Mononuclear cell (primary cell): ENCODE data around the gene MGAT3. TPM values are rescaled to one million over a fixed set of nuclear protein-coding genes. Genes with fewer than 3 reads are reported as not detected.

Source experiments
- H3K27me3 ChIP-seq: 2 replicates; pipeline ENCODE4 v1.6.0; 2011; ENCODE audit warnings: low read length, control low read depth; ENCODE audit not compliant: insufficient read depth
- H3K4me1 ChIP-seq: 2 replicates; pipeline ENCODE4 v1.5.1; 2011; ENCODE audit warnings: mild to moderate bottlenecking, low read length, control low read depth; ENCODE audit not compliant: insufficient read depth
- H3K4me3 ChIP-seq: 2 replicates; pipeline ENCODE4 v1.5.1; 2011; ENCODE audit warnings: mild to moderate bottlenecking, low read length, moderate library complexity
- H3K9me3 ChIP-seq: 2 replicates; pipeline ENCODE4 v1.5.1; 2011; ENCODE audit warnings: low read depth, mild to moderate bottlenecking, control low read depth, low read length
- total RNA-seq: library from RNA; depleted of rRNA; stranded (reverse); fragments of >200 nt; gene quantifications from one replicate; pipeline ENCODE4 v1.2.3, GENCODE V29; 2012

Gene MGAT3
- total RNA-seq, 1 donor = 0.21 TPM

DNA sequence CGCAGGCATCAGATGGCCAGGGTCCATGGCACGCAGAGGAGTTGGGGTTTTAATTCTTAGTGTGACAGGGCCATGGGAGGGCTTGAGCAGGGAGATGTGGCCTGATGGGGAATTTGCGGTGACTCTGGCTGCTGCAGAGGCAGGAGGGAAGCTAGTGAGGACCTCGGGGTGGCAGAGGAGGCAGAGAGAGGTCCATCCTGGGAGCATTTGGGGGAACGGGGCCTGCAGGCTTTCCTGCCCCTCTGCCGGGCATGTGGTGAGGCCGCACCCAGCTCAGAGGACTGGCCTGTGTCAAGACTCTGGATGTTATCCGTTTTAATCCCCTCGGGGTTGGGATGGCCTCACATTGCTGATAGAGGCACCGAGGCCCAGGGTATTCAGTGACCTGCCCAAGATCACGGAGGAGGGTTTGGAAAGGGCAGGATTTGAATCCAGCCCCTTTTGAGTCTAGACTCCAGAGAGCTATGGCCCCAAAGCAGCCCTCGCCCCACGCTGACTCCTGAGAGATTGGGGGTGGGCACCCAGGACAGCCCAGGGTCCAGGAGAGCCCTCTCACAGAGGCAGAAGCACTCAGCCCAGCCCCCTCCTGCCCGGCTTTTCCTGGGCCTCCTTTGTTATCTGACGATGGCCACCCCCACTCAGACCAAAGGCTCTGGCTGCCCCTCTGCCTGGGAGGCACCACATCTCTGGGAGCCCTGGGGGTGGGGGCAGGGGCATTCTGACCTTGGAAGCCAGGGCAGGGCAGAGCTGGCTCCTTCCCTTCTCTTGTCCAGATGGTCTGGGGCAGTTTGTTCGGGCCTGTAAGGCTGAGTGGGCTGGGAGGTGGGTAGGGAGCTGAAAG lies 13.9 kb downstream of the MGAT3 start:
- H3K4me3 ChIP-seq = no peak overlapping the region
- no peaks in the 10 kb centered on the region for H3K27me3 ChIP-seq
- no peaks in the 10 kb centered on the region for H3K9me3 ChIP-seq
- H3K4me1 ChIP-seq = peaks cover 39% of the 10 kb centered on the region

DNA sequence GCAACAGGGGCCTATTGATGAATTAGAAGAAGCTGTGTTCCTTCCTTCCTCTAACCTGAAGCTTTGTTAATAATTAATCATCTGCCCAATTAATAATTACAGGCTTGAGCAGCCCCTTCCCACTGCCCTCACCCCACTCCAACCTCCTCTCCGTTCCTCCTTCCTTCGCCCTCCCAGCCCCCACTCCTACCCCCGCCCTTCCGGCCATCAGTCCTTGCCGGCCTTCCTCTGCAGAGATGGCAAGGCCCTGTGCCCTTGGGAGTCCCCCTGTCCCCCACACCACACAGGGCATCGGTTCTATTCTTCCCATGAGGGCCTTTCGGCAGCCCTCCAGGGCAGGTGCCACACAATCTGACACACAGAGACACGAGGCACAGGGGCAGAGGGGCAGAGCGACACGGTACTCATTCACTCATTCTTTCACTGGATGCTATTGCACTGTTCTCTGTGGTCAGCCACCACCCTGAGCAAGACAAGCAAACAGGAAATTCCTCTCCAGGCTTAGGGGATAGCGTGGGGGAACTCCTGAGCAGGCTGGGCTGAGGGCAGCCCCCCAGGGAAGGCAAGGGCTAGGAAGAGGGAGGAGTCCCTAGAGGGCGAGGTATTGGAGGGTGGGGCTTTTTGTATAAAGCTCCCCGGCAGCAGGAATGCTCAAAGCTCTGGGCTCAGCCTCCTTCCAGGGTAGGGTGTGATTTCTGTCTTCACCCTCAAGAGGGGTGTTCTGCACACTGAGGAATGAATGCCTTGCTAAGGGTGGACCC lies 14.7 kb downstream of the MGAT3 start:
- Histone ChIP-seq H3K4me3 (no peak overlapping the region), H3K27me3 (no peaks in the 10 kb centered on the region), H3K4me1 (peaks cover 39% of the 10 kb centered on the region), H3K9me3 (no peaks in the 10 kb centered on the region)

DNA sequence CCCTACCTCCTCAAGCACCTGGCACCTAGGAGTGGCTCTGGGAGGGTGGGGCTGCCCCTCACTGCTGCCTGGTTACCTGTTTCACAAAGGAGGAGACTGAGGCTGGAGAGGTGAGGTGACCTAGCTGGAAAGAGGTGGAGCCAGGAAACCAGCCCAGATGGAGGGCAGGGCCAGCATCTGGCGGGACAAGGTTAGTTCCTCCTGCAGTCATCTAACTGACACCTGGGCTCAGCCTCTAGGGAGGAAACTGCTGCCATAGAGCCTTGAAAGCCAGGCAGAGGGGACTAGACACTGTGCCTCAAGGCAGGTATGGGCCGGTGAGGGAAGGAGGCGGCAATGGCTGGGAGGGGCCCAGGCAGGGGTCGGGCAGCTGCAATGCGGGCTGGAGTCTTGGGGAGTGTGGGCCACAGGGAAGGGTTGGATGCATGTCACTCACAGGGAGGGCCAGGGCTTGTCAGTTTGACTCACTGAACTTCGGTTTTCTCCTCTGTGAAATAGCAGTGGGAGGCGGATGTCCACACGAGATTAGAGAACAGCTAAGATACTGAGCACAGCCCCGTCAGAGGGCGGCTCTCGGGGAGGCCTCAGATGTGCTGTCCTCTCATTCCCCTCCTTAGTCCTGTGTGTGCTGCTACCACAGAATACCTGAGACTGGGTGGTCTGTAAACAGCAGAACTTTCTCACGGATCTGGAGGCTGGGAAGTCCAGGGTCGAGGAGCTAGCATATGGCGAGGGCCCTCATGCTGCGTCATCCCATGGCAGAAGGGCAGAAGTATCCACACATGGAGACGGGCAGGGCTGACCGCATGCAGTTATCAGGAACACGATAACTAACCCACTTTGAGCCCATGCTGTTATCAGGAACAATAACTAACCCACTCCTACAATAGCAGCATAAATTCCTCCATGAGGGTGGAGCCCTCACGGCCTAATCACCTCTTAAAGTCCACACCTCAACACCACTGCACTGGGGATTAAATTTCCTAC lies 16.1 kb downstream of the MGAT3 start:
- H3K4me1 ChIP-seq = peaks cover 39% of the 10 kb centered on the region
- H3K4me3 ChIP-seq = no peak overlapping the region
- H3K27me3 ChIP-seq = no peaks in the 10 kb centered on the region
- no peaks in the 10 kb centered on the region for H3K9me3 ChIP-seq

DNA sequence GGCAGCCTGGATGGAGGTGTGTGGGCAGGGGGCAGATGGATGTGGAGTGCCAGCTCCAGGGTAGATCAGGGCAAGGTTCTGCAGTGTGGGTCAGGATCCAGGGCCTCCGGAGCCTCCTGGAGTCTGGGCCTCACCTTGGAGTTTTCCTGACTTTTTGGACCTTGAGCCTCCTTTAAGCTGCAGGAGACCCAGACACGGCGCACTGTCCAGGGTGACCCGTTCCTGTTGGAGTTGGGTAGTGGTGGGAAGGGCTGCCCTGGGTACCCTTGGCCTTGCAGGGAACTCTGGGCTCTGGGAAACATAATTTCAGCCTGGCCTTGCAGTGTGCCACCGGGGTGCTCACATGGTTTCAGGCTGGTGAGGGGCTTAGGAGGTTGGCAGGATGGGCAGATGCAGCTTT lies 17.0 kb downstream of the MGAT3 start:
- peaks cover 39% of the 10 kb centered on the region for H3K4me1 ChIP-seq
- no peak overlapping the region for H3K4me3 ChIP-seq
- H3K9me3 ChIP-seq = no peaks in the 10 kb centered on the region
- H3K27me3 ChIP-seq = no peaks in the 10 kb centered on the region

DNA sequence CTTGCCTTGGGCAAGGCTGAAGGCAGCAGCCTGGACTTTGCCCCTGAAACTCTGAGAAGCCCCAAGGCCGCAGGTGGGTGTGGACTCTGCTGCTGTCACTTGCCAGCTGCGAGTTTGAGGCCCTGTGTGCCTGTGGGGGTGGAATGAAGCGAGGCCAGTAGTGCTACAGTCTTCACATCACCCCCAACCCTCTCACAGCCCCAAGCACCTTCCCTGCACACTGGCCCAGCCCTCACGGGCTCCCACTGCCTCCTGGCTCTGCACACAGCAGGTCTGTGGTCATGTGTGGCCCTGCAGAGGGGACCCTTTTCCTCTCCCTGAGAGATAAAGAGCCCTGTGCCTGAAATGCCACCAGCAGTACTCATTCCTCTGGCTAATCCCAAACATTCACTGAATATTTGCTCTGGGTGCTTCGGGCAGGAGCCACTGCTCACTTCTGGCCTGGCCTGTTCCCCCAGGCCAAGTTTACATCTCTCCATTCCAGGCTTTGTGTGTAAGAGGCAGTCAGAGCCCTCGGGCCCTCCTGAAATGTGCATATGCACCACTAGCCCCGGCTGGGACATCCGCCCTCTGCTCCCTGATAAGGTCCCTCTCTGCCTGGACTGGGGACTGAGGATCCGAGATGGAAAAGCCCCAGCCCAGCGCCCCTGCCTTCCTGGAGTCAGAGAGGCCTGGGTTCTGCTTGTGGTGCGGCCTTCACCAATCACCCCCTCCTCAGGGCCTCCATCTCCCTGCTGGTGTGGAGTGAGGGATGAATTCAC lies 17.7 kb downstream of the MGAT3 start:
- no peaks in the 10 kb centered on the region for H3K27me3 ChIP-seq
- H3K4me3 ChIP-seq = no peak overlapping the region
- no peaks in the 10 kb centered on the region for H3K9me3 ChIP-seq
- H3K4me1 ChIP-seq = peaks cover 33% of the 10 kb centered on the region

DNA sequence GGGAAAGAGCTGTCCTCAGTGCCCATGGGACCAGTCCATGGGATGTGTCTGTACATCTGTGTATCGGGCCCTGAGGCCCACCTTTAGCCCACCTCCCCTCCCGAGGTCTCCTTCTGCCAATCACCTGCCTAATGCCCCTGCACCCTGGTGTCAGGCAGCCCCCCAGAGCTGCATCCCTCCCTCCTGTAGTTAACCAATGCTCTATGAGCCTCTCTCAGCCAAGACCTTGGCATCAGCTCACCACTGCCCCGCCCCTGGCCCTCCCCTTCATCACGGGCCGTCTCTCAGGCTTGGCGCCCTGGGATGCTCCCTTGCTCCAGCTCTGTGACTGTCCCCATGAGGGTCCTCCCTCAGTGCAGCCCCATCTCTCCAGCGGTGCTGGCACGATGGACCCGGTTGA lies 18.5 kb downstream of the MGAT3 start:
- Histone ChIP-seq H3K4me1 (peaks cover 28% of the 10 kb centered on the region), H3K4me3 (no peak overlapping the region), H3K9me3 (no peaks in the 10 kb centered on the region)

DNA sequence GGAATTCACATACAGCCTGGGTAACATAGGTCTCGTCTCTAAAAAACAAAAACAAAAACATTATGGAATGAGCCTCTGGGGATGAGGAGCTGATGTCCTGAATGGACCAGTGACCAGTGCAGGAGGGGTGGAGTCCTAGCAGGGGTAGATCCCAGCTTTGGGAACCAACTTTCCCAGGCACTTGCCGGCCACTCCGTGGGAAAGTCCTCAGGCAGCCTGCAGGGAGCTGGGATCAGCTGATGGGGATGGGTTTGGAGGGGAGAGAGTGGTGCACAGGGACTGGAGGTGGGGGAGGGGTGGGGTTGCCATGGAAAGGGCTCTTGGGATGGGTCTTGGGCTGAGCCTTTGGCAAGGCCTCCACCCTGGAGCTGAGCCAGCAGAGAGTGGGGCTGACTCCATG lies 19.1 kb downstream of the MGAT3 start:
- Histone ChIP-seq H3K4me3 (no peak overlapping the region), H3K27me3 (no peaks in the 10 kb centered on the region), H3K4me1 (peaks cover 25% of the 10 kb centered on the region), H3K9me3 (no peaks in the 10 kb centered on the region)

More for the DNA sequence above, 18.5 kb downstream of the MGAT3 start:
- H3K27me3 ChIP-seq = no peaks in the 10 kb centered on the region

DNA sequence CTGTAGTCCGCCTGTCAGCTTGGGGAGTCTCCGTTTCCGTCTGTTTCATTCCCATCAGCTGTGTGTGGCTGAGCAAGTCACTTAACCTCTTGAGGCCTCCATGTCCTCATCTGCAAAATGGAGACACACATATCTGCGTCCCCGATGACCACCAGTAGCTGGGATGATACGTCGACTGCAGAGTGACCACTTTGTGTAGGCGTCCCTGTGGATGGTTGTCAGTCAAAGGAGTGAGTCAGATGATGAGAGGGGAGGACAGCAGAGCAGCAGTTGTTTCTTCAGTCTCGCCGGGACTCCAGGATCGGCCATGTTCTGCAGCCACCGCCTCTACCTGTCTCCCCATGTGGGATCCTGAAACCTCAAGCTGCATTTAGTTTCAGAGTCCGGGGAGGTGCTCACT lies 19.9 kb downstream of the MGAT3 start:
- Histone ChIP-seq H3K9me3 (no peaks in the 10 kb centered on the region), H3K4me3 (no peak overlapping the region), H3K4me1 (peaks cover 17% of the 10 kb centered on the region), H3K27me3 (no peaks in the 10 kb centered on the region)

DNA sequence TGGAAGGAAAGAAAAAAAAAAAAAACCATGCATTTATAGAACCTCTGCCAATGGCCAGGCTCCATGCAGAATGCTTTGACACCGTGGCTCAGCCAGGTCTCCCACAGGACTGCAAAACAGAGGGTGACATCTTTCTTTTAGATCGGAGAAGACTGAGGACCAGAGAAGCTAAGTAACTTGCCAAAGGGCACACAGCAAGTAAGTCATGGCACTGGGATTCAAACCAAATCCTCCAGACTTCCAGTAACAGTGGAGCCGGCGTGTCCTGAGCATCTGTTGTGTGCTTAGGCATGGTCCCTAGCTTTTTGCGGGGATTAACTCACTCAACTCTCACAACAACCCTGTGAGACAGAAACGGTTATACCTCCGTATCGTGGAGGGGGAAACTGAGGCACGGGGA lies 20.7 kb downstream of the MGAT3 start:
- Histone ChIP-seq H3K9me3 (no peaks in the 10 kb centered on the region), H3K4me1 (peaks cover 9% of the 10 kb centered on the region), H3K4me3 (no peak overlapping the region), H3K27me3 (no peaks in the 10 kb centered on the region)

DNA sequence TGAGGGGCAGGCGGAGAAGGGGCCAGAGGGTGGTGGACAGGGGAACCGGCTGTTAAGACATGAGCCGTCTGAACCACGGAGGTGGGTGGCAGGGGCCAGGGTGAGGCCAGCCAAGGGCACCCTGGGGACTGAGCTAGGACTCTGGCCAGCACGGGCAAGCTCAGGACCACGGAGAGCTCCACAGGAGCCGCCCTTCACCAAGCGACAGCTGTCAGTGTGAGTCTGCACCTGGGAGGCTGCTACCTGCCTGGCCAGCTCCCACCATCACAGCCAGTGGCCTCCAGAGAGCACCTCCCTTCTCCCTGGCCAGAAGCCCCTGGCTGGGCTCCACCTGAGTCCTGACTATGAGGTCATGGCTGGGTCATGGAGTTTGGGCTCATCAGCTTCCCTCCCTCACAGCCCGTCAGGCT lies 21.6 kb downstream of the MGAT3 start:
- Histone ChIP-seq H3K4me1 (no peaks in the 10 kb centered on the region), H3K27me3 (no peaks in the 10 kb centered on the region), H3K4me3 (no peak overlapping the region)

DNA sequence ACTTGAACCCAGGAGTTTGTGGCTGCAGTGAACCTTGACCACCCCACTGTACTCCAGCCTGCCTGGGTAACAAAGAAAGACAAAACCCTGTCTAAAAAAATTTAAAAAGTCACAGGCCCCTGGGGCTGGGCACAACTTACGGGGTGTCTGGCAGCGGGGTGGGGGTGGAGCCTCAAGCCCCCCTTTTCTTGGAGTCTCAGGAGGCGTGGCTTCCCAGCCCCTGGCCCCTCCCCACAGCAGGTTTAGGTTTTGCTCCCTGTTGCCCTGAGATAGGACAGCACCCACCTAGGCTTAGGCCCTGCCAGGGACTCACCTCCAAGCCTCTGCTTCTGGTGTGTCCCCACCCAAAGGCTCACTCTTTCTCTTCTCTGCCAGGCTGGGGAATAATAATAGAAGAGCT lies 22.4 kb downstream of the MGAT3 start:
- Histone ChIP-seq H3K4me3 (no peak overlapping the region), H3K4me1 (no peaks in the 10 kb centered on the region), H3K27me3 (no peaks in the 10 kb centered on the region), H3K9me3 (no peaks in the 10 kb centered on the region)

More for the DNA sequence above, 21.6 kb downstream of the MGAT3 start:
- no peaks in the 10 kb centered on the region for H3K9me3 ChIP-seq

DNA sequence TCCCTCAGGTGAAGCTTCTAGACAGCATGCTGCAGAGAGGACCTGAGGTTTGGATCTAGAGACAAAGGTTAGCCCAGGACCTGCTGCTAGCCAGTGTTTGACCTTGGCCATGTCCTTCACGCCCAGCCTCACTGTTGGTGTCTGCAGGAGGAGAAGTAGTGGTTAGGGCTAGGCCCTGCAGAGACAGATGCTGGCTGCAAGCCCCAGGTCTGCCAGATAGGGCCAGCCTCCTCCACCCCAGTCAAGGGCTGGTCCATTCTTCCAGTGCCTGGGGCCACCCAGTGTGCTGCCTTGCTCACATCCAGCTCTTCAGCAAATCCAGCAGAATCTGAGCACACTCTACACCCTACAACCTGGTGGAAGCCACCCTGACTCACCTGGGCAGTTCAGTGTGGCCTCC lies 23.7 kb downstream of the MGAT3 start:
- Histone ChIP-seq H3K27me3 (no peaks in the 10 kb centered on the region), H3K4me1 (no peaks in the 10 kb centered on the region), H3K9me3 (no peaks in the 10 kb centered on the region), H3K4me3 (no peak overlapping the region)

DNA sequence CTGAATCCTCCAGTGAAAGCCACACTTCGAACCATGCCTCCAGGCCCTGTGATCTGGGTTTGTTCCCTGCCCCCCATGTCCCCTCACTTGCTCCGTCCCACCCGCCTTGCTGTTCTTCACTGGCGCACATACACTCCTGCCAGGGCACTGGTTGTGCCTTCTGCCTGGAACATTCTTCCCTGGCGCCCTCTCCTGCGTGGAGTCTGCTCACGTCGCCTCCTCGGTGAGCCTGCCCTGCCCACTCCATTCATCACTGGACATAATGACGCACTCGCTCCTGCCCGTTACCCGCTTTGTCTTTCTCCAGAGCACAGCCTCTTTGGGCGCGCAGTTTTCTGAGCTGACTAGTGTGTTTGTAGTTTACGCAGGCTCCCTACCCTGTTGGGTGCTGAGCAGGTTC lies 24.2 kb downstream of the MGAT3 start:
- H3K4me1 ChIP-seq = no peaks in the 10 kb centered on the region
- no peaks in the 10 kb centered on the region for H3K9me3 ChIP-seq
- H3K27me3 ChIP-seq = no peaks in the 10 kb centered on the region
- H3K4me3 ChIP-seq = no peak overlapping the region

DNA sequence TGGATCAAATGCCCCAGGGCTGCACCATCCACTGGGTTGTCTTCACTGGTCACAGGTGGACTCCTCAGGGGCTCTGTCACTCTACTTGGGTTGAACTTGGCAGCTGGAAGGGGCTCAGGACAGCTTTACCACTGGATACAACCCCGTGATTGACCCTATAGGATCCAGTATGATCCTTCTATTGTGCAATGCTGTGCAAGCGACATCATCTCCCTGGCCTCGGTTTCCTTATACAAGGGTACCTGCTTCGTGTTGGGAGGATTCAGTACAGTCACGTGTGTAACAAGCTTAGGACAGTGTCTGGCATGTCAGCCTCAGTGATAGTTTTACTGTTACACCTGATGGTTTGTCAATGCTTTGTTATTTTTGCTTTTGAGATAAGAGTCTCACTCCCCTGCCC lies 24.8 kb downstream of the MGAT3 start:
- H3K9me3 ChIP-seq = no peaks in the 10 kb centered on the region
- H3K27me3 ChIP-seq = no peaks in the 10 kb centered on the region
- H3K4me3 ChIP-seq = no peak overlapping the region
- H3K4me1 ChIP-seq = no peaks in the 10 kb centered on the region
